K562 (cell line): Measurements from ENCODE around the gene ACTN4. TPM values are rescaled to one million over a fixed set of nuclear protein-coding genes. Genes with fewer than 3 reads are reported as not detected.

ENCODE experiments used
- CREB3 ChIP-seq: fragments of 450-650 bp; conservative IDR thresholded peaks from 2 replicates; pipeline ENCODE4 v1.6.1; 2016; ENCODE audit warnings: missing genetic modification characterization, low read depth, mild to moderate bottlenecking, missing compliant biosample characterization, moderate library complexity
- GABPB1 ChIP-seq: sonication (generic); formaldehyde crosslinking; IDR thresholded peaks from 2 replicates; pipeline ENCODE4 v1.8.0; 2022; ENCODE audit warnings: mild to moderate bottlenecking, missing genetic modification reagents
- GTF2A2 ChIP-seq: IDR thresholded peaks from 2 replicates; pipeline ENCODE4 v1.6.1; 2016; ENCODE audit warnings: mild to moderate bottlenecking, missing genetic modification characterization, missing compliant biosample characterization
- HOMEZ ChIP-seq: fragments of 250-450 bp; sonication (Bioruptor Pico); IDR thresholded peaks from 2 replicates; pipeline ENCODE4 v1.4.0; 2020; ENCODE audit warnings: mild to moderate bottlenecking, moderate library complexity
- JUND ChIP-seq, 2 experiments: IDR thresholded peaks; 2 replicates in 1 of 2; 3 replicates in 1 of 2; pipeline ENCODE4 v1.6.1; 2011; ENCODE audit warnings: borderline replicate concordance in 2 of 2, low read depth in 2 of 2, low read length in 2 of 2, improper control_type of control experiment in 1 of 2, missing biosample characterization in 1 of 2, missing genetic modification characterization in 1 of 2, missing genetic modification reagents in 1 of 2
- MTA1 ChIP-seq: fragments of 450-650 bp; IDR thresholded peaks from 2 replicates; pipeline ENCODE4 v1.6.1; 2017; ENCODE audit warnings: borderline replicate concordance
- NFIX ChIP-seq: fragments of 250-450 bp; sonication (Bioruptor Pico); IDR thresholded peaks from 2 replicates; pipeline ENCODE4 v1.4.0; 2020; ENCODE audit warnings: low read depth, mild to moderate bottlenecking, moderate library complexity
- RNF2 ChIP-seq: sonication (generic); IDR thresholded peaks from 2 replicates; pipeline ENCODE4 v1.6.1; 2016
- SMARCA4 ChIP-seq: fragments of 450-650 bp; IDR thresholded peaks from 2 replicates; pipeline ENCODE4 v1.6.1; 2016
- TAL1 ChIP-seq: fragments of 450-650 bp; IDR thresholded peaks from 2 replicates; pipeline ENCODE4 v1.6.1; 2016; ENCODE audit warnings: mild to moderate bottlenecking
- TSC22D4 ChIP-seq: fragments of 450-650 bp; IDR thresholded peaks from 2 replicates; pipeline ENCODE4 v1.6.1; 2016; ENCODE audit warnings: missing genetic modification characterization, missing biosample characterization, control low read depth
- ZMIZ1 ChIP-seq, 2 experiments: fragments of 150-350 bp in 1 of 2; IDR thresholded peaks; 2 replicates each; pipeline ENCODE4 v1.6.1; 2012 to 2016; ENCODE audit warnings: low read depth in 2 of 2, low read length in 2 of 2, mild to moderate bottlenecking in 1 of 2, moderate library complexity in 1 of 2
- ZNF121 ChIP-seq: sonication (generic); formaldehyde crosslinking; conservative IDR thresholded peaks from 2 replicates; pipeline ENCODE4 v1.8.0; 2022; ENCODE audit warnings: missing genetic modification reagents
- ZNF282 ChIP-seq: sonication (generic); formaldehyde crosslinking; IDR thresholded peaks from 2 replicates; pipeline ENCODE4 v1.8.1; 2023; ENCODE audit warnings: missing genetic modification reagents
- ZNF507 ChIP-seq: conservative IDR thresholded peaks from 2 replicates; pipeline ENCODE4 v1.6.1; 2017; ENCODE audit warnings: missing genetic modification characterization, missing compliant biosample characterization
- polyA plus RNA-seq, 8 experiments: library from polyadenylated mRNA; depleted of rRNA in 4 of 8; stranded (reverse) in 5 of 8; unstranded in 3 of 8; fragments of >200 nt; fragmentation: Nextera tagmentation in 2 of 8; fragmentation: Illumina TruSeq in 1 of 8; extraction: Ambion mirVana in 2 of 8; extraction: Trizol in 1 of 8; gene quantifications; 2 replicates each; pipeline versions ENCODE4 v1.2.1 to v1.2.3, GENCODE V29; 2011 to 2014; ENCODE audit warnings: inconsistent platforms in 1 of 8, missing spikeins in 1 of 8
- total RNA-seq, 7 experiments: library from RNA; depleted of rRNA in 6 of 7; stranded (reverse); fragments of >200 nt in 6 of 7; fragmentation: Illumina TruSeq in 2 of 7; extraction: Trizol in 2 of 7; gene quantifications; 2 replicates each; pipeline versions ENCODE4 v1.2.1 to v1.2.3, GENCODE V29; 2011 to 2021; ENCODE audit warnings: low replicate concordance in 1 of 7
- TF ChIP-seq, protein P1 (sequence below): fragments of 450-650 bp; formaldehyde crosslinking; IDR thresholded peaks from 2 replicates; pipeline ENCODE4 v1.4.0; 2020; ENCODE audit warnings: mild to moderate bottlenecking, moderate library complexity
- TF ChIP-seq, protein P2 (sequence below): fragments of 450-650 bp; IDR thresholded peaks from 2 replicates; pipeline ENCODE4 v1.6.1; 2016; ENCODE audit warnings: borderline replicate concordance

Gene ACTN4
- total and polyA plus RNA-seq, 9 of the 15 experiments (the other 6 are each of a cell fraction or from before 2014, with no cell fraction given): 3.1 to 385 (median 125) TPM

DNA sequence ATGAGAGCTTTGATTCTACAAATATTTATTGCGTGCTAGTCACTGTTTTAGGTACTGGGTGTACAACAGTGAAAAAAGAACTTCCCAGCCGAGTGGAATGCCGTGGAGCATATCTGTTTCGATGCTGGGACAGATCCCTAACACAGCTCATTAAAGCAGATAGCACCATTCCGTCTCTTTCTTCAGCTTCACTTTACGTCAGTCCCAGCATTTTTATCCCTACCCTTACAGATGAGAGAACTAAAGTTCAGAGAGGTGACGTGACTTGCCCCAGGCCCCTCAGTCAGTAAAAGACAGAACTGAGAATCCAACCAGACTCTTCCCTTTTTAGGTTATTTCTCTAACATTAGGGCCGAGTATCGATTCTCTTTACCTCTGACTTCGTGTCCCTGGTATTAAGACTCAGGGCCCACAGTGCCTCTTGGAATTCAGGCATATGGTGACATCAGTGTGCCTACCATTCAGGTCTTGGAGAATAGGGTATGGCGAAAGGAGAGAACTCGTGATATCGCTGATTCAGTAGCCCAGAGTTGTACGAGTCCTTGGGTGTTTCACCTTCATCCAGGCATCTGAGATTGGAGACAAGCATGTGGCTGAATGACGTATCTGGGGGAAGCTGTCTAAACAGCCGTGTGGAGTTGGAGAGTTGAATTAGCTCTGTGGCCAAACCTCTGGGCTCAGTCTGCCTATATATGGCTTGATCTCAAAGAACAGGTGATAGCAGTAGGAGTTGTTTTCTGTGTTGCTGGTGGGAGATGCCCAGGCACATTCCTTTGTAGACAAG is 27.1 kb downstream of the ACTN4 start (continued):
- TF ChIP-seq HOMEZ (CRISPR knock-in tag) (no peak), TSC22D4 (tag) (no peak), GABPB1 (CRISPR knock-in tag) (no peak), ZNF507 (tag) (no peak), ZNF121 (CRISPR knock-in tag) (no peak), TAL1 (0 out of 2 replicates have a peak, but pooled peaks have one; percentile 8), MTA1 (peak; percentile 15; the same call in 1 of the 2 replicates), CREB3 (tag) (no peak), NFIX (CRISPR knock-in tag) (no peak), GTF2A2 (tag) (no peak), RNF2 (no peak), SMARCA4 (peak; percentile 13; the same call in 1 of the 2 replicates), ZNF282 (CRISPR knock-in tag) (no peak), ZMIZ1 (IDR thresholded peaks at IDR 0.05; ENCODE audit: low read depth in 2 of 2, low read length in 2 of 2) (no peak), JUND (IDR thresholded peaks at IDR 0.05; ENCODE audit: borderline replicate concordance, low read depth, low read length) (peak; percentile 70; the same call in 1 of the 2 replicates), JUND (tag; IDR thresholded peaks at IDR 0.05; ENCODE audit: borderline replicate concordance, low read depth, low read length) (peak; percentile 63; the same call in 1 of the 3 replicates)
- TF ChIP-seq, protein P1, sequence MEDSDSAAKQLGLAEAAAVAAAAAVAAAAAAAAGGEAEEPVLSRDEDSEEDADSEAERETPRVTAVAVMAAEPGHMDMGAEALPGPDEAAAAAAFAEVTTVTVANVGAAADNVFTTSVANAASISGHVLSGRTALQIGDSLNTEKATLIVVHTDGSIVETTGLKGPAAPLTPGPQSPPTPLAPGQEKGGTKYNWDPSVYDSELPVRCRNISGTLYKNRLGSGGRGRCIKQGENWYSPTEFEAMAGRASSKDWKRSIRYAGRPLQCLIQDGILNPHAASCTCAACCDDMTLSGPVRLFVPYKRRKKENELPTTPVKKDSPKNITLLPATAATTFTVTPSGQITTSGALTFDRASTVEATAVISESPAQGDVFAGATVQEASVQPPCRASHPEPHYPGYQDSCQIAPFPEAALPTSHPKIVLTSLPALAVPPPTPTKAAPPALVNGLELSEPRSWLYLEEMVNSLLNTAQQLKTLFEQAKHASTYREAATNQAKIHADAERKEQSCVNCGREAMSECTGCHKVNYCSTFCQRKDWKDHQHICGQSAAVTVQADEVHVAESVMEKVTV (CRISPR knock-in tag): no peak
- TF ChIP-seq, protein P2, sequence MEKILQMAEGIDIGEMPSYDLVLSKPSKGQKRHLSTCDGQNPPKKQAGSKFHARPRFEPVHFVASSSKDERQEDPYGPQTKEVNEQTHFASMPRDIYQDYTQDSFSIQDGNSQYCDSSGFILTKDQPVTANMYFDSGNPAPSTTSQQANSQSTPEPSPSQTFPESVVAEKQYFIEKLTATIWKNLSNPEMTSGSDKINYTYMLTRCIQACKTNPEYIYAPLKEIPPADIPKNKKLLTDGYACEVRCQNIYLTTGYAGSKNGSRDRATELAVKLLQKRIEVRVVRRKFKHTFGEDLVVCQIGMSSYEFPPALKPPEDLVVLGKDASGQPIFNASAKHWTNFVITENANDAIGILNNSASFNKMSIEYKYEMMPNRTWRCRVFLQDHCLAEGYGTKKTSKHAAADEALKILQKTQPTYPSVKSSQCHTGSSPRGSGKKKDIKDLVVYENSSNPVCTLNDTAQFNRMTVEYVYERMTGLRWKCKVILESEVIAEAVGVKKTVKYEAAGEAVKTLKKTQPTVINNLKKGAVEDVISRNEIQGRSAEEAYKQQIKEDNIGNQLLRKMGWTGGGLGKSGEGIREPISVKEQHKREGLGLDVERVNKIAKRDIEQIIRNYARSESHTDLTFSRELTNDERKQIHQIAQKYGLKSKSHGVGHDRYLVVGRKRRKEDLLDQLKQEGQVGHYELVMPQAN: no peak
